Measurements from ENCODE around the gene KLC1. TPM values are rescaled to one million over a fixed set of nuclear protein-coding genes. Genes with fewer than 3 reads are reported as not detected.

The KLC1 gene
- total RNA-seq, 1 donor from 2014 or later: 238 TPM

DNA sequence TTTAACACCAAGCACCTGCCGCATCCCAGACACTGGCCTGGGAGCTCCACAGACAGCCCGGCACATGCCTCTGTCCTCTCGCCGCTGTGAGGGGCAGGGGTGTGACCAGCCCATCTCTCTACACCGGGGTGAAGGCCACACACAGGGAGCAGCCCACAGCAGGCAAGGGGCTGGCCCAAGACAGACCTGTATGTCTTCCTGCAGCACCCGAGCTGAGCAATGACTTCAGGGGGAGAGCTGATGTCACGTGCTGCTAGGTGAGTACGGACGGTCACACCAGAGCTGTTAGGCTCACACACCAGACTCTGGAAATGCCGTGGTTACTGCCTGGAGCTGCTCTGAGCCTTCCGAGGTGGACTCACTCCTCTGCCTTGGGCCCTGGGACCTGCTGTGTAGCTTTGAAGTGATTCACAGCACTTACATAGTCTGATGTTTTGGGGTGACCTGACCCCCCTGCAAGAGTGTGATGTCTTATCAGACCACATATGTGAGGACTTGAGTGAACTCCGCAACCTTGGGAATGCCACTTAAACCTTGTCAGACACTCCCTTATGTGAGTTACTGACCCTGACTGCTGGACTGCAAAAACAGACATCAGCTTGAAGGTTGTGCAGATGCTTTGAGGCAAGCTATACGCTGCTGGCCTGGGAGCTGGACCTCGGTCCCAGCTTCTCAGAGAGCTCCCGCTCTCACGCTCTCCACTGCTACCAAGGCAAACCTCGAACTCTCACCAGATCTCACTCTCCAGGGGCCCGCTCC lies 84.5 kb downstream of the KLC1 start:
- no peaks in the 10 kb centered on the region for H3K9me3 Mint-ChIP-seq (ENCODE audit: unreplicated experiment)
- no peaks in the 10 kb centered on the region for H3K27me3 Mint-ChIP-seq (ENCODE audit: low read depth, unreplicated experiment)
- Histone ChIP-seq H3K27me3 (ENCODE audit: insufficient read depth, low read length) (no peaks in the 10 kb centered on the region), H3K79me2 (ENCODE audit: insufficient read depth, low read length) (peaks cover 52% of the 10 kb centered on the region), H3K4me3 (ENCODE audit: insufficient read depth, low read depth, low read length) (no peak overlapping the region), H3K4me2 (ENCODE audit: low read length) (peak overlapping the region; percentile 82), H3K4me1 (ENCODE audit: insufficient read depth, low read length) (peaks cover 36% of the 10 kb centered on the region), H3K27ac (ENCODE audit: low read depth, low read length) (no peak overlapping the region), H4K20me1 (ENCODE audit: insufficient read depth, low read length) (peaks cover 57% of the 10 kb centered on the region), H2AFZ (ENCODE audit: low read depth, low read length) (no peak overlapping the region), H3K36me3 (ENCODE audit: insufficient read depth, low read length) (no peaks in the 10 kb centered on the region), H3K9ac (ENCODE audit: low read length) (no peak overlapping the region), H3K9me3 (ENCODE audit: insufficient read depth, low read depth, low read length) (no peaks in the 10 kb centered on the region)
- peak overlapping the region; percentile 81 for H3K27ac Mint-ChIP-seq (ENCODE audit: unreplicated experiment)
- DNase-seq (ENCODE audit: low read depth) (no peak), FAIRE-seq (no peak)
- peaks cover 7% of the 10 kb centered on the region for H3K36me3 Mint-ChIP-seq (ENCODE audit: low read depth, unreplicated experiment)
- peaks cover 24% of the 10 kb centered on the region for H3K4me1 Mint-ChIP-seq (ENCODE audit: low read depth, unreplicated experiment)
- TF ChIP-seq EZH2 (IDR thresholded peaks at IDR 0.05; ENCODE audit: insufficient read depth, low read length): no peak
- TF ChIP-seq, protein P1, sequence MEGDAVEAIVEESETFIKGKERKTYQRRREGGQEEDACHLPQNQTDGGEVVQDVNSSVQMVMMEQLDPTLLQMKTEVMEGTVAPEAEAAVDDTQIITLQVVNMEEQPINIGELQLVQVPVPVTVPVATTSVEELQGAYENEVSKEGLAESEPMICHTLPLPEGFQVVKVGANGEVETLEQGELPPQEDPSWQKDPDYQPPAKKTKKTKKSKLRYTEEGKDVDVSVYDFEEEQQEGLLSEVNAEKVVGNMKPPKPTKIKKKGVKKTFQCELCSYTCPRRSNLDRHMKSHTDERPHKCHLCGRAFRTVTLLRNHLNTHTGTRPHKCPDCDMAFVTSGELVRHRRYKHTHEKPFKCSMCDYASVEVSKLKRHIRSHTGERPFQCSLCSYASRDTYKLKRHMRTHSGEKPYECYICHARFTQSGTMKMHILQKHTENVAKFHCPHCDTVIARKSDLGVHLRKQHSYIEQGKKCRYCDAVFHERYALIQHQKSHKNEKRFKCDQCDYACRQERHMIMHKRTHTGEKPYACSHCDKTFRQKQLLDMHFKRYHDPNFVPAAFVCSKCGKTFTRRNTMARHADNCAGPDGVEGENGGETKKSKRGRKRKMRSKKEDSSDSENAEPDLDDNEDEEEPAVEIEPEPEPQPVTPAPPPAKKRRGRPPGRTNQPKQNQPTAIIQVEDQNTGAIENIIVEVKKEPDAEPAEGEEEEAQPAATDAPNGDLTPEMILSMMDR (IDR thresholded peaks at IDR 0.05; ENCODE audit: insufficient read depth, low read depth, low read length): no peak
- peak overlapping the region; percentile 81 for H3K4me3 Mint-ChIP-seq (ENCODE audit: unreplicated experiment)

DNA sequence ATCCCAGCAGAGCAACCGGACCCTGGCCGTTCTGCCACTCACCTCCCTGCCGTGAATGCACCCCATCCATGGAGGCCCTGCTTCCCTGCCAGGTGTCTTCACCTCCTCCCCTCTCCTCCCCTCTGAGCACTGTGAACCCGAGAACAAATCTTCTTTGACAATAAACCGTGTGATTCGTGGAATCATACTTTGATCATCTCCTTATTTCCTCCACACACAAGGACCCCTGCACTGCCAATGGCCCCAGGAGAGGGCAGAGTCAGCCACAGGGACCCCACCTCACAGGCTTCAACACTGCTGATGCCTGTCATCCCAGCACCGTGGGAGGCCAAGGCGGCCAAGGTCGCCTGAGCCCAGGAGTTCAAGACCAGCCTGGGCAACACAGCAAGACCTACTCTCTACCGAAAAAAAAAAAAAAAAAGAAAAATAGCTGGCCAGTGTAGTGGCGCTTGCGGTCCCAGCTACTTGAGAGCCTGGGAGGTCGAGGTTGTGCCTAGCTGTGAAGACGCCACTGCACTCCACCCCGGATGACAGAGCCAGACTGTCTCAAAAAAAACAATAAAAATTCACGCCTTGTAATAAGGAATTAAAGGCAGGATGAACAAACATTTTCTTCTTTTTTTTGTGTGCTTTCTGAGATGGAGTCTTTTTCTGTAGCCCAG lies 85.2 kb downstream of the KLC1 start:
- H3K4me3 Mint-ChIP-seq (ENCODE audit: unreplicated experiment): peak overlapping the region; percentile 81
- no peak for TF ChIP-seq EZH2 (IDR thresholded peaks at IDR 0.05; ENCODE audit: insufficient read depth, low read length)
- TF ChIP-seq, protein P1 (IDR thresholded peaks at IDR 0.05; ENCODE audit: insufficient read depth, low read depth, low read length): no peak
- H3K27me3 ChIP-seq (ENCODE audit: insufficient read depth, low read length): no peaks in the 10 kb centered on the region
- no peak for FAIRE-seq
- peaks cover 42% of the 10 kb centered on the region for H3K4me1 ChIP-seq (ENCODE audit: insufficient read depth, low read length)
- H3K4me3 ChIP-seq (ENCODE audit: insufficient read depth, low read depth, low read length): peak overlapping the region; percentile 51
- H3K9ac ChIP-seq (ENCODE audit: low read length): peak overlapping the region; percentile 78
- peaks cover 28% of the 10 kb centered on the region for H3K4me1 Mint-ChIP-seq (ENCODE audit: low read depth, unreplicated experiment)
- peaks cover 59% of the 10 kb centered on the region for H3K79me2 ChIP-seq (ENCODE audit: insufficient read depth, low read length)
- H3K4me2 ChIP-seq (ENCODE audit: low read length): peak overlapping the region; percentile 82
- peaks cover 7% of the 10 kb centered on the region for H3K36me3 Mint-ChIP-seq (ENCODE audit: low read depth, unreplicated experiment)
- H4K20me1 ChIP-seq (ENCODE audit: insufficient read depth, low read length): peaks cover 57% of the 10 kb centered on the region
- no peaks in the 10 kb centered on the region for H3K9me3 ChIP-seq (ENCODE audit: insufficient read depth, low read depth, low read length)
- DNase-seq (ENCODE audit: low read depth): no peak
- H3K36me3 ChIP-seq (ENCODE audit: insufficient read depth, low read length): no peaks in the 10 kb centered on the region
- no peaks in the 10 kb centered on the region for H3K9me3 Mint-ChIP-seq (ENCODE audit: unreplicated experiment)
- peak overlapping the region; percentile 81 for H3K27ac Mint-ChIP-seq (ENCODE audit: unreplicated experiment)
- H3K27me3 Mint-ChIP-seq (ENCODE audit: low read depth, unreplicated experiment): no peaks in the 10 kb centered on the region
- H3K27ac ChIP-seq (ENCODE audit: low read depth, low read length): no peak overlapping the region
- H2AFZ ChIP-seq (ENCODE audit: low read depth, low read length): no peak overlapping the region
